HepG2 (cell line): Measurements from ENCODE around the gene RNF149. TPM values are rescaled to one million over a fixed set of nuclear protein-coding genes. Genes with fewer than 3 reads are reported as not detected.

Experiments
- ATAC-seq: fragments of 200-7000 bp; cut with Tn5 transposase; 3 replicates; pipeline ENCODE4 v1.9.1; 2020; ENCODE audit warnings: mild to moderate bottlenecking, moderate library complexity
- BruUV-seq: library from RNA; stranded (reverse); fragments of 400-500 nt; replicated peaks from 2 replicates; lab custom pipeline; 2021; lab: Mats Ljungman, UMichigan
- CTCF ChIA-PET: fragments of 300-600 bp; formaldehyde crosslinking; extraction: SDS; loops from one replicate; lab custom pipeline; 2021; ENCODE audit warnings: low total read pairs, inconsistent platforms, low intra/inter-chr PET ratio; lab: Yijun Ruan, JAX
- POLR2A ChIA-PET: fragments of 350-600 bp; sonication (Branson Sonifier 250); formaldehyde crosslinking; loops from one replicate; lab custom pipeline; 2020; ENCODE audit warnings: antibody characterized with exemption, inconsistent platforms; lab: Yijun Ruan, JAX
- DNase-seq: peaks from one replicate; pipeline ENCODE4 v3.0.0-alpha.2; 2015; ENCODE audit warnings: low spot score
- FAIRE-seq: peaks from 3 replicates; lab custom pipeline; 2011; peaks lifted over from hg19 to GRCh38; lab: Jason Lieb, UNC
- H2AFZ ChIP-seq: one replicate; pipeline ENCODE4 v1.6.1; 2011; ENCODE audit warnings: low read length, inconsistent platforms
- H3K27ac ChIP-seq: fragments of 300-600 bp; 3 replicates; pipeline ENCODE4 v1.8.0; 2011; ENCODE audit warnings: mixed run types, mild to moderate bottlenecking, mixed read lengths, low read length, inconsistent platforms; ENCODE audit not compliant: insufficient read depth; ENCODE audit errors: extremely low read length
- H3K27me3 ChIP-seq, 2 experiments: fragments of 200-600 bp in 1 of 2; 2 replicates in 1 of 2; 3 replicates in 1 of 2; pipeline versions ENCODE4 v1.6.0 to v1.8.0; 2011; ENCODE audit warnings: low read length in 2 of 2, mild to moderate bottlenecking in 2 of 2, moderate library complexity in 2 of 2, inconsistent platforms in 1 of 2; ENCODE audit not compliant: insufficient read depth in 2 of 2, control insufficient read depth in 1 of 2
- H3K36me3 ChIP-seq, 2 experiments: fragments of 200-600 bp in 1 of 2; replicated peaks in 1 of 2; 2 replicates in 1 of 2; 3 replicates in 1 of 2; pipeline versions ENCODE4 v1.5.1 to v1.8.0; 2011; ENCODE audit warnings: low read length in 2 of 2, inconsistent platforms in 1 of 2; ENCODE audit not compliant: insufficient read depth in 2 of 2, control insufficient read depth in 1 of 2
- H3K4me1 ChIP-seq: 2 replicates; pipeline ENCODE4 v1.5.1; 2012; ENCODE audit warnings: low read length, inconsistent platforms; ENCODE audit not compliant: insufficient read depth
- H3K4me2 ChIP-seq: 2 replicates; pipeline ENCODE4 v1.6.0; 2011; ENCODE audit warnings: low read depth, low read length, inconsistent platforms
- H3K4me3 ChIP-seq, 3 experiments: fragments of 200-600 bp in 1 of 3; sonication (generic), shearing (Covaris generic) in 1 of 3; replicated peaks in 1 of 3; 2 replicates each; pipeline ENCODE4 v1.5.1; 2011 to 2016; ENCODE audit warnings: low read length in 3 of 3, inconsistent platforms in 2 of 3, low read depth in 2 of 3, mild to moderate bottlenecking in 2 of 3, control low read depth in 1 of 3, mixed read lengths in 1 of 3; ENCODE audit not compliant: insufficient read depth in 1 of 3
- H3K79me2 ChIP-seq: one replicate; pipeline ENCODE4 v1.6.1; 2011; ENCODE audit warnings: low read length, inconsistent platforms; ENCODE audit not compliant: insufficient read depth
- H3K9ac ChIP-seq: 2 replicates; pipeline ENCODE4 v1.6.0; 2011; ENCODE audit warnings: mild to moderate bottlenecking, low read depth, low read length, inconsistent platforms; ENCODE audit not compliant: insufficient read depth
- H3K9me3 ChIP-seq: 2 replicates; pipeline ENCODE4 v1.5.1; 2012; ENCODE audit warnings: mild to moderate bottlenecking, low read length
- H4K20me1 ChIP-seq: 2 replicates; pipeline ENCODE4 v1.6.0; 2011; ENCODE audit warnings: inconsistent platforms, mild to moderate bottlenecking, low read length, moderate library complexity; ENCODE audit not compliant: insufficient read depth
- HNF4A ChIP-seq: sonication (generic); formaldehyde crosslinking; IDR thresholded peaks from 2 replicates; pipeline ENCODE4 v1.4.0; 2020; ENCODE audit warnings: missing genetic modification reagents
- HNF4G ChIP-seq, 2 experiments: sonication (generic) in 1 of 2; formaldehyde crosslinking in 1 of 2; IDR thresholded peaks; 2 replicates each; pipeline versions ENCODE4 v1.4.0 to v1.6.1; 2011 to 2020; ENCODE audit warnings: borderline replicate concordance in 2 of 2, low read depth in 2 of 2, mild to moderate bottlenecking in 2 of 2, low read length in 1 of 2, missing genetic modification reagents in 1 of 2, moderate library complexity in 1 of 2
- HOXA3 ChIP-seq: sonication (generic); formaldehyde crosslinking; IDR thresholded peaks from 2 replicates; pipeline ENCODE4 v1.5.0; 2020; ENCODE audit warnings: missing genetic modification reagents
- KAT8 ChIP-seq: IDR thresholded peaks from 2 replicates; pipeline ENCODE4 v1.6.1; 2016; ENCODE audit warnings: missing genetic modification reagents, missing compliant biosample characterization
- RXRB ChIP-seq: IDR thresholded peaks from 2 replicates; pipeline ENCODE4 v1.6.1; 2016; ENCODE audit warnings: borderline replicate concordance, missing genetic modification reagents, missing compliant biosample characterization
- SAP130 ChIP-seq: IDR thresholded peaks from 2 replicates; pipeline ENCODE4 v1.6.1; 2016; ENCODE audit warnings: low read depth
- ZNF292 ChIP-seq: sonication (generic); formaldehyde crosslinking; IDR thresholded peaks from 2 replicates; pipeline ENCODE4 v1.8.1; 2022; ENCODE audit warnings: mild to moderate bottlenecking, low read depth, missing genetic modification reagents, borderline replicate concordance
- ZNF547 ChIP-seq: sonication (generic); formaldehyde crosslinking; IDR thresholded peaks from 2 replicates; pipeline ENCODE4 v1.5.1; 2020; ENCODE audit warnings: mild to moderate bottlenecking, missing genetic modification reagents
- WGBS: methylation state at CpG from one replicate; pipeline ENCODE4 v1.1.6; 2017; ENCODE audit warnings: low lambda C conversion rate; 5-methylcytosine and 5-hydroxymethylcytosine counted together
- in situ Hi-C: cut with HindIII; loops from 2 replicates; pipeline ENCODE4 v1.10.0; 2017; ENCODE audit warnings: low pct_unique_long_range_greater_than_20kb; ENCODE audit not compliant: extremely low pct_ligation_motif_present
- intact Hi-C: fragments of 100-400 bp; cut with micrococcal nuclease; formaldehyde crosslinking; loops from one replicate; pipeline ENCODE4 v1.10.0; 2022; ENCODE audit not compliant: unreplicated experiment
- polyA plus RNA-seq, 8 experiments: library from polyadenylated mRNA; depleted of rRNA in 3 of 8; stranded (reverse) in 7 of 8; unstranded in 1 of 8; fragments of >200 nt; fragmentation: Illumina TruSeq in 4 of 8; extraction: Trizol in 4 of 8; gene quantifications; 2 replicates each; pipeline versions ENCODE4 v1.2.1 to v1.2.3, GENCODE V29; 2011 to 2016; ENCODE audit warnings: low read depth in 4 of 8, missing spikeins in 1 of 8, mixed read lengths in 1 of 8; ENCODE audit not compliant: insufficient read depth in 1 of 8
- total RNA-seq, 5 experiments: library from RNA; depleted of rRNA; stranded (reverse); fragments of >200 nt; fragmentation: Illumina TruSeq; extraction: Trizol; gene quantifications; 2 replicates each; pipeline ENCODE4 v1.2.3, GENCODE V29; 2016; ENCODE audit warnings: low read depth in 1 of 5
- TF ChIP-seq, protein P1 (sequence below): sonication (generic); formaldehyde crosslinking; IDR thresholded peaks from 2 replicates; pipeline ENCODE4 v1.8.1; 2023; ENCODE audit warnings: missing genetic modification reagents, inconsistent platforms, borderline replicate concordance
- TF ChIP-seq, protein P2 (sequence below): sonication (generic); formaldehyde crosslinking; IDR thresholded peaks from 2 replicates; pipeline ENCODE4 v1.5.0; 2020; ENCODE audit warnings: mild to moderate bottlenecking, missing genetic modification reagents, borderline replicate concordance
- TF ChIP-seq, protein P3 (sequence below): sonication (generic); formaldehyde crosslinking; conservative IDR thresholded peaks from 2 replicates; pipeline ENCODE4 v1.4.0; 2020; ENCODE audit warnings: mild to moderate bottlenecking, missing genetic modification reagents, moderate library complexity
- TF ChIP-seq, protein P4 (sequence below): IDR thresholded peaks from 2 replicates; pipeline ENCODE4 v1.6.1; 2016

RNF149 gene
- total and polyA plus RNA-seq, 2 of the 13 experiments (the other 11 are each of a cell fraction or from before 2014, with no cell fraction given) = 87.6 to 109 TPM

DNA sequence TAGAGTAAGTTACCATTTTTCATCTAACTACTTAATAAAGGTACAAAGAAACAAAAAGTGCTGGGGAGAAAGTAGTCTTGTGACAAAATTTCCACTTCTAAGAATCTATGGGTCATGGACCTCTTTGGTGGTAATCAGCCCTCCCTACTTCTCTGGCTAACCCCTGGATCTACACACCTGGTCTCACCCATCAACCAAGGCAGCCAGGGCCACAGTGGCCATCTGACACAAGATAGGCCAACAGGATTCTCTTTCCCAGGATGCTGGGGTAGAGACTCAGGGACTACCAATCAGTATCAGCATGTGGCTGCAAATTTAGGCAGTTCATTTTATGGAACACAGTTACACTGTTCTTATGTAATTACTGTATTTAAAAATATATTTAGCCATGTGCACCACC is 17.8 kb downstream of the RNF149 start (continued):
- TF ChIP-seq, protein P1, sequence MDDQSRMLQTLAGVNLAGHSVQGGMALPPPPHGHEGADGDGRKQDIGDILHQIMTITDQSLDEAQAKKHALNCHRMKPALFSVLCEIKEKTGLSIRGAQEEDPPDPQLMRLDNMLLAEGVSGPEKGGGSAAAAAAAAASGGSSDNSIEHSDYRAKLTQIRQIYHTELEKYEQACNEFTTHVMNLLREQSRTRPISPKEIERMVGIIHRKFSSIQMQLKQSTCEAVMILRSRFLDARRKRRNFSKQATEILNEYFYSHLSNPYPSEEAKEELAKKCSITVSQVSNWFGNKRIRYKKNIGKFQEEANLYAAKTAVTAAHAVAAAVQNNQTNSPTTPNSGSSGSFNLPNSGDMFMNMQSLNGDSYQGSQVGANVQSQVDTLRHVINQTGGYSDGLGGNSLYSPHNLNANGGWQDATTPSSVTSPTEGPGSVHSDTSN (CRISPR knock-in tag) = no peak

DNA sequence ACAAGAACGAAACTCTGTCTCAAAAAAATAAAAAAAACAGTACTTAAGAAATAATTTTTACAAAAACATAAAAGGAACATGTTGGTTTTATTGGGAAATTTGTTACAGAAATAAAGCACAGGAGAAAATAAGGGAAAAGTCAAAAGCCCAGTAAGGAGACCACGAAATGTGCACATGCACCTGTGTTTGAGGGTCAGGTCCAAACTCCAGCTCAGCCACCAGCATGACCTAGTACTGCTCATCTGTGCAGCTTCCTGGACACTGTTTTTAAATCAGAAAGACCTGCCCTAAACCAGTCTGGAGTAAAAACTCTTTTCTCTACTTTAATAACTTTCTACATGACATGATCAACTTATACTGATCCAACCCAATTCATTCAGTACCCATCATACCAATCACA is 21.2 kb downstream of the RNF149 start:
- ChIA-PET CTCF (no interaction called here), POLR2A (interaction anchor here (1.7 kb wide), 1 partner anchor 21 kb away, joined by 5 read pairs; the partner anchor contains the start of gene RNF149)
- Histone ChIP-seq H3K27me3 (no peaks in the 10 kb centered on the region), H3K4me1 (peaks cover 25% of the 10 kb centered on the region), H3K9ac (no peak overlapping the region), H3K4me3 (no peak overlapping the region), H3K27ac (peak overlapping the region; percentile 11), H3K4me2 (no peak overlapping the region), H4K20me1 (peaks cover 4% of the 10 kb centered on the region; the same call in 1 of the 2 replicates), H3K79me2 (peaks cover 9% of the 10 kb centered on the region), H3K9me3 (no peaks in the 10 kb centered on the region), H3K36me3 (peaks cover 33 to 71% of the 10 kb centered on the region in 2 experiments), H2AFZ (no peak overlapping the region)
- ATAC-seq (peak; percentile 90), FAIRE-seq (no peak), DNase-seq (no peak)
- 85% methylated on average over 2 of the region's 2 CpGs for WGBS
- intact Hi-C loops (no loop called here), in situ Hi-C loops (no loop called here)
- BruUV-seq = TSS peak; percentile 32
- TF ChIP-seq RXRB (CRISPR knock-in tag) (peak; percentile 33; the same call in 1 of the 2 replicates), SAP130 (CRISPR knock-in tag) (peak; percentile 24; the same call in 1 of the 2 replicates), HNF4A (CRISPR knock-in tag) (peak; percentile 72), ZNF292 (CRISPR knock-in tag) (no peak), HNF4G (IDR thresholded peaks at IDR 0.05; ENCODE audit: borderline replicate concordance, low read depth, low read length) (peak; percentile 56; the same call in 1 of the 2 replicates), HNF4G (CRISPR knock-in tag; IDR thresholded peaks at IDR 0.05; ENCODE audit: borderline replicate concordance, low read depth) (no peak), KAT8 (CRISPR knock-in tag) (no peak), HOXA3 (no peak), ZNF547 (no peak)
- TF ChIP-seq, protein P2, sequence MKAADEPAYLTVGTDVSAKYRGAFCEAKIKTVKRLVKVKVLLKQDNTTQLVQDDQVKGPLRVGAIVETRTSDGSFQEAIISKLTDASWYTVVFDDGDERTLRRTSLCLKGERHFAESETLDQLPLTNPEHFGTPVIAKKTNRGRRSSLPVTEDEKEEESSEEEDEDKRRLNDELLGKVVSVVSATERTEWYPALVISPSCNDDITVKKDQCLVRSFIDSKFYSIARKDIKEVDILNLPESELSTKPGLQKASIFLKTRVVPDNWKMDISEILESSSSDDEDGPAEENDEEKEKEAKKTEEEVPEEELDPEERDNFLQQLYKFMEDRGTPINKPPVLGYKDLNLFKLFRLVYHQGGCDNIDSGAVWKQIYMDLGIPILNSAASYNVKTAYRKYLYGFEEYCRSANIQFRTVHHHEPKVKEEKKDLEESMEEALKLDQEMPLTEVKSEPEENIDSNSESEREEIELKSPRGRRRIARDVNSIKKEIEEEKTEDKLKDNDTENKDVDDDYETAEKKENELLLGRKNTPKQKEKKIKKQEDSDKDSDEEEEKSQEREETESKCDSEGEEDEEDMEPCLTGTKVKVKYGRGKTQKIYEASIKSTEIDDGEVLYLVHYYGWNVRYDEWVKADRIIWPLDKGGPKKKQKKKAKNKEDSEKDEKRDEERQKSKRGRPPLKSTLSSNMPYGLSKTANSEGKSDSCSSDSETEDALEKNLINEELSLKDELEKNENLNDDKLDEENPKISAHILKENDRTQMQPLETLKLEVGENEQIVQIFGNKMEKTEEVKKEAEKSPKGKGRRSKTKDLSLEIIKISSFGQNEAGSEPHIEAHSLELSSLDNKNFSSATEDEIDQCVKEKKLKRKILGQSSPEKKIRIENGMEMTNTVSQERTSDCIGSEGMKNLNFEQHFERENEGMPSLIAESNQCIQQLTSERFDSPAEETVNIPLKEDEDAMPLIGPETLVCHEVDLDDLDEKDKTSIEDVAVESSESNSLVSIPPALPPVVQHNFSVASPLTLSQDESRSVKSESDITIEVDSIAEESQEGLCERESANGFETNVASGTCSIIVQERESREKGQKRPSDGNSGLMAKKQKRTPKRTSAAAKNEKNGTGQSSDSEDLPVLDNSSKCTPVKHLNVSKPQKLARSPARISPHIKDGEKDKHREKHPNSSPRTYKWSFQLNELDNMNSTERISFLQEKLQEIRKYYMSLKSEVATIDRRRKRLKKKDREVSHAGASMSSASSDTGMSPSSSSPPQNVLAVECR (CRISPR knock-in tag) = peak; percentile 26; the same call in 1 of the 2 replicates
- TF ChIP-seq, protein P3, sequence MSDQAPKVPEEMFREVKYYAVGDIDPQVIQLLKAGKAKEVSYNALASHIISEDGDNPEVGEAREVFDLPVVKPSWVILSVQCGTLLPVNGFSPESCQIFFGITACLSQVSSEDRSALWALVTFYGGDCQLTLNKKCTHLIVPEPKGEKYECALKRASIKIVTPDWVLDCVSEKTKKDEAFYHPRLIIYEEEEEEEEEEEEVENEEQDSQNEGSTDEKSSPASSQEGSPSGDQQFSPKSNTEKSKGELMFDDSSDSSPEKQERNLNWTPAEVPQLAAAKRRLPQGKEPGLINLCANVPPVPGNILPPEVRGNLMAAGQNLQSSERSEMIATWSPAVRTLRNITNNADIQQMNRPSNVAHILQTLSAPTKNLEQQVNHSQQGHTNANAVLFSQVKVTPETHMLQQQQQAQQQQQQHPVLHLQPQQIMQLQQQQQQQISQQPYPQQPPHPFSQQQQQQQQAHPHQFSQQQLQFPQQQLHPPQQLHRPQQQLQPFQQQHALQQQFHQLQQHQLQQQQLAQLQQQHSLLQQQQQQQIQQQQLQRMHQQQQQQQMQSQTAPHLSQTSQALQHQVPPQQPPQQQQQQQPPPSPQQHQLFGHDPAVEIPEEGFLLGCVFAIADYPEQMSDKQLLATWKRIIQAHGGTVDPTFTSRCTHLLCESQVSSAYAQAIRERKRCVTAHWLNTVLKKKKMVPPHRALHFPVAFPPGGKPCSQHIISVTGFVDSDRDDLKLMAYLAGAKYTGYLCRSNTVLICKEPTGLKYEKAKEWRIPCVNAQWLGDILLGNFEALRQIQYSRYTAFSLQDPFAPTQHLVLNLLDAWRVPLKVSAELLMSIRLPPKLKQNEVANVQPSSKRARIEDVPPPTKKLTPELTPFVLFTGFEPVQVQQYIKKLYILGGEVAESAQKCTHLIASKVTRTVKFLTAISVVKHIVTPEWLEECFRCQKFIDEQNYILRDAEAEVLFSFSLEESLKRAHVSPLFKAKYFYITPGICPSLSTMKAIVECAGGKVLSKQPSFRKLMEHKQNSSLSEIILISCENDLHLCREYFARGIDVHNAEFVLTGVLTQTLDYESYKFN = peak; percentile 68
- TF ChIP-seq, protein P4, sequence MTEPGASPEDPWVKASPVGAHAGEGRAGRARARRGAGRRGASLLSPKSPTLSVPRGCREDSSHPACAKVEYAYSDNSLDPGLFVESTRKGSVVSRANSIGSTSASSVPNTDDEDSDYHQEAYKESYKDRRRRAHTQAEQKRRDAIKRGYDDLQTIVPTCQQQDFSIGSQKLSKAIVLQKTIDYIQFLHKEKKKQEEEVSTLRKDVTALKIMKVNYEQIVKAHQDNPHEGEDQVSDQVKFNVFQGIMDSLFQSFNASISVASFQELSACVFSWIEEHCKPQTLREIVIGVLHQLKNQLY (CRISPR knock-in tag) = 0 out of 2 replicates have a peak, but pooled peaks have one; percentile 17
